ENCODE data around the gene IL32. TPM values are rescaled to one million over a fixed set of nuclear protein-coding genes. Genes with fewer than 3 reads are reported as not detected.
A peak's percentile ranks its signal among the peaks of the same experiment; 100 is the strongest.

IL32 gene
- total and polyA plus RNA-seq, 5 experiments from 2014 or later: 363 to 2,118 (median 1,686) TPM

GRCh38 chr16:3115561-3115960 lies 50.1 kb downstream of the IL32 start:
- no peaks in the 10 kb centered on the region for H3K27me3 Mint-ChIP-seq
- peaks cover 0 to 7% (median 3%) of the 10 kb centered on the region in 3 donors for H3K36me3 Mint-ChIP-seq
- ATAC-seq (no peak), DNase-seq (no peak)
- H3K4me3 Mint-ChIP-seq: no peak overlapping the region
- POLR2A ChIA-PET: interaction anchor here (0.5 to 2.0 kb wide), 3 partner anchors 9 to 170 kb away, joined by 3 to 6 read pairs (median 4); no protein-coding TSS in a partner anchor
- no peak overlapping the region for H3K27ac Mint-ChIP-seq
- H3K4me1 Mint-ChIP-seq: peaks cover 0 to 2% (median 0%) of the 10 kb centered on the region in 4 donors
- H3K9me3 Mint-ChIP-seq: no peaks in the 10 kb centered on the region

DNA sequence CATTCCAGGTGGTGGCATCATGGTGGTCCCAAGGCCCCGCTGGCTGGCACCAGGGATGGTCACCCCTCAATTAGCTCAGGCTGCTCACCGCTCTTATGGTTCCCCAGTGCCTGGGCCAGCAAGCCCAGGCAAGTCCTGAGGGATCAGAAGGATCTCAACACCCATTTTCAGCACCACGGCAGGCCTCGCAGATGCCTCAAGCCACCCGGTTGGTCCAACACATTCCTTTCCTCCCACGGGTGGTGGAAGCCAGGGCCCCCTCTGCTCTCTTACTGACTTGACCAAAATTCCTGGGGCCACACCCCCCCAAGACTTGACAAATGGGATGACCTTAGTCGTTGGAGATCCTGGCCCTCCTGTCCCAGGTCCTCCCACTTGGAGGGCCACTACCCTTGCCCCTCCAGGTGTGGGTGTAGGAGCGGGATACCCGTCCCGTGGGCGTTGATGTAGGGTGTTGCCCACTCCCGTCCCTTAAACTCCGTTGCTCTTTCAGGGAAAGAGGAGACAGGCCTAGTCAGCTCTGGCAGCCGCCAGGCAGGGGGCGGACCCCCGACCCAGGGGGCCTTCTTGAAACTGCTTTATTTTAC lies 52.9 kb downstream of the IL32 start:
- H3K27ac Mint-ChIP-seq: peak overlapping the region in 1 of 10 donors; percentile 21
- no peak overlapping the region for H3K4me3 Mint-ChIP-seq
- POLR2A ChIA-PET: interaction anchor here (0.7 to 2.1 kb wide), 4 partner anchors 9 to 88 kb away, joined by 3 to 7 read pairs (median 4); no protein-coding TSS in a partner anchor
- ATAC-seq (no peak), DNase-seq (no peak)
- no peaks in the 10 kb centered on the region for H3K9me3 Mint-ChIP-seq
- peaks cover under 1 to 7% (median 1%) of the 10 kb centered on the region in 4 donors for H3K4me1 Mint-ChIP-seq
- peaks cover 0 to 3% (median 2%) of the 10 kb centered on the region in 3 donors for H3K36me3 Mint-ChIP-seq
- no peaks in the 10 kb centered on the region for H3K27me3 Mint-ChIP-seq

DNA sequence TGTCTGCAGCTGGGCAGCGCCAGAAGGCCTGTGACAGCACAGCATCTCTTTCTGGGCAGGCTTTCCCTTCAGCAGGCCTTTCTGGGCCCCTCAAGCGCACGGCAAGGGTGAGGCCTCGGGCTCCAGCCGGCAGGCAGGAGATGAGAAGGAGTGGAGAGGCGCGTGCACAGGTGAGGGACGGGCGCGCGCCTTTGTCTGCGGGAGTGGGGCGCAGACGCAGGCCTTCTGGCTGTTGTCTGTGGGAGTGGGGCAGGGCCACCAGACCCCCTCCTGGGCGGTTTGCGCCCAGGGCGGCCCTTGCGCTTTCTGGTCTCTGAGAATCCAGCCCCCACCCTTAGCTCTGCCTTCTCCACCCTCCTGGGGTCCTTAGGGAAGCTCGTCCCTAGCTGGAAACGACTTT lies 53.4 kb downstream of the IL32 start:
- no peak for DNase-seq
- Mint-ChIP-seq H3K36me3 (peaks cover 0 to 3% (median 0%) of the 10 kb centered on the region in 3 donors), H3K4me3 (no peak overlapping the region), H3K9me3 (no peaks in the 10 kb centered on the region), H3K27me3 (no peaks in the 10 kb centered on the region), H3K27ac (no peak overlapping the region), H3K4me1 (peaks cover 4 to 12% (median 6%) of the 10 kb centered on the region in 4 donors)
- POLR2A ChIA-PET: interaction anchor here (0.9 to 2.1 kb wide), 3 partner anchors 9 to 19 kb away, joined by 3 to 7 read pairs (median 4); no protein-coding TSS in a partner anchor
- no peak for ATAC-seq

Other genes with a start within 250 kb of the IL32 start
- gene PRSS21, start 248.4 kb upstream of the IL32 start, total RNA-seq: 1 to 10 TPM; 2.0 to 2.9 TPM
- gene PRSS21, start 248.4 kb upstream of the IL32 start, polyA plus RNA-seq: 10 to 100 TPM in 1 of 3 donors, 1 to 10 TPM in 2; 1.5 to 14.7 (median 3.2) TPM
- gene ZG16B, start 235.3 kb upstream of the IL32 start, total RNA-seq: not detected
- not detected for gene ZG16B, start 235.3 kb upstream of the IL32 start, polyA plus RNA-seq
- gene PRSS22, start 207.5 kb upstream of the IL32 start, total RNA-seq: not detected
- not detected for gene PRSS22, start 207.5 kb upstream of the IL32 start, polyA plus RNA-seq
- gene FLYWCH2, start 182.4 kb upstream of the IL32 start, total RNA-seq: 10 to 100 TPM; 22.2 to 26.0 TPM
- gene FLYWCH2, start 182.4 kb upstream of the IL32 start, polyA plus RNA-seq: 10 to 100 TPM; 18.0 to 28.8 (median 26.5) TPM
- 100 to 1,000 TPM; 109 to 113 TPM for gene FLYWCH1, start 153.7 kb upstream of the IL32 start, total RNA-seq
- 10 to 100 TPM in 2 of 3 donors, 1 to 10 TPM in 1; 5.9 to 18.4 (median 13.5) TPM for gene FLYWCH1, start 153.7 kb upstream of the IL32 start, polyA plus RNA-seq
- not detected for gene KREMEN2, start 101.4 kb upstream of the IL32 start, total RNA-seq
- gene KREMEN2, start 101.4 kb upstream of the IL32 start, polyA plus RNA-seq: not detected
- gene PAQR4, start 96.3 kb upstream of the IL32 start, total RNA-seq: under 1 TPM; 0.27 to 0.60 TPM
- gene PAQR4, start 96.3 kb upstream of the IL32 start, polyA plus RNA-seq: under 1 TPM in 2 of 3 donors, not detected in 1; 0.28 to 0.79 TPM
- not detected for gene PKMYT1, start 85.2 kb upstream of the IL32 start, total RNA-seq
- under 1 TPM in 1 of 3 donors, not detected in 2; 0.37 TPM for gene PKMYT1, start 85.2 kb upstream of the IL32 start, polyA plus RNA-seq
- not detected for gene CLDN9, start 52.7 kb upstream of the IL32 start, total RNA-seq
- gene CLDN9, start 52.7 kb upstream of the IL32 start, polyA plus RNA-seq: not detected
- not detected for gene CLDN6, start 47.5 kb upstream of the IL32 start, total RNA-seq
- gene CLDN6, start 47.5 kb upstream of the IL32 start, polyA plus RNA-seq: not detected
- gene TNFRSF12A, start 45.3 kb upstream of the IL32 start, total RNA-seq: under 1 TPM in 1 of 2 experiments, not detected in 1; 0.57 TPM
- under 1 TPM in 1 of 3 donors, not detected in 2; 0.33 TPM for gene TNFRSF12A, start 45.3 kb upstream of the IL32 start, polyA plus RNA-seq
- 10 to 100 TPM; 14.0 to 15.1 TPM for gene HCFC1R1, start 41.7 kb upstream of the IL32 start, total RNA-seq
- 10 to 100 TPM; 13.1 to 16.5 (median 16.5) TPM for gene HCFC1R1, start 41.7 kb upstream of the IL32 start, polyA plus RNA-seq
- 10 to 100 TPM; 24.2 to 24.9 TPM for gene THOC6, start 41.6 kb upstream of the IL32 start, total RNA-seq
- 10 to 100 TPM; 45.2 to 59.0 (median 58.8) TPM for gene THOC6, start 41.6 kb upstream of the IL32 start, polyA plus RNA-seq
- not detected for gene BICDL2, start 28.7 kb upstream of the IL32 start, total RNA-seq
- not detected for gene BICDL2, start 28.7 kb upstream of the IL32 start, polyA plus RNA-seq
- gene MMP25, start 19.1 kb upstream of the IL32 start, total RNA-seq: under 1 TPM; 0.38 to 0.60 TPM
- under 1 TPM; 0.36 to 0.94 (median 0.60) TPM for gene MMP25, start 19.1 kb upstream of the IL32 start, polyA plus RNA-seq
- gene ZSCAN10, start 33.7 kb downstream of the IL32 start, total RNA-seq: under 1 TPM in 1 of 2 experiments, not detected in 1; 0.26 TPM
- not detected for gene ZSCAN10, start 33.7 kb downstream of the IL32 start, polyA plus RNA-seq
- not detected for gene ZNF205, start 46.9 kb downstream of the IL32 start, total RNA-seq
- not detected for gene ZNF205, start 46.9 kb downstream of the IL32 start, polyA plus RNA-seq
- 1 to 10 TPM; 8.9 to 9.2 TPM for gene ZNF213, start 69.4 kb downstream of the IL32 start, total RNA-seq
- gene ZNF213, start 69.4 kb downstream of the IL32 start, polyA plus RNA-seq: 1 to 10 TPM in 1 of 3 donors, under 1 TPM in 2; 0.27 to 2.5 (median 0.90) TPM
- not detected for gene OR1F1, start 122.6 kb downstream of the IL32 start, total RNA-seq
- gene OR1F1, start 122.6 kb downstream of the IL32 start, polyA plus RNA-seq: not detected
- gene ZNF200, start 169.5 kb downstream of the IL32 start, total RNA-seq: 10 to 100 TPM; 24.5 to 25.8 TPM
- gene ZNF200, start 169.5 kb downstream of the IL32 start, polyA plus RNA-seq: 10 to 100 TPM in 2 of 3 donors, 1 to 10 TPM in 1; 6.8 to 14.3 (median 13.9) TPM
- under 1 TPM; 0.41 to 0.60 TPM for gene MEFV, start 191.0 kb downstream of the IL32 start, total RNA-seq
- not detected for gene MEFV, start 191.0 kb downstream of the IL32 start, polyA plus RNA-seq
- gene ZNF263, start 217.9 kb downstream of the IL32 start, total RNA-seq: 10 to 100 TPM; 53.5 to 60.1 TPM
- gene ZNF263, start 217.9 kb downstream of the IL32 start, polyA plus RNA-seq: 10 to 100 TPM; 33.9 to 62.2 (median 54.2) TPM
- 10 to 100 TPM; 12.6 to 15.6 TPM for gene TIGD7, start 239.8 kb downstream of the IL32 start, total RNA-seq
- gene TIGD7, start 239.8 kb downstream of the IL32 start, polyA plus RNA-seq: 1 to 10 TPM; 5.8 to 7.0 (median 5.8) TPM
- 100 to 1,000 TPM; 117 to 128 TPM for gene ZNF75A, start 239.9 kb downstream of the IL32 start, total RNA-seq
- 10 to 100 TPM; 18.2 to 32.3 (median 23.6) TPM for gene ZNF75A, start 239.9 kb downstream of the IL32 start, polyA plus RNA-seq